PC-9 (cell line): ENCODE data around the gene CHM.

Source experiments
- EZH2 ChIP-seq: fragments of 200-600 bp; sonication (generic); IDR thresholded peaks from 2 replicates; pipeline ENCODE4 v1.8.0; 2017; ENCODE audit warnings: antibody characterized with exemption, low read depth
- TF ChIP-seq, protein P1 (sequence below): fragments of 200-600 bp; sonication (generic); conservative IDR thresholded peaks from 2 replicates; pipeline ENCODE4 v1.6.1; 2017; ENCODE audit warnings: mixed run types, antibody characterized with exemption, mild to moderate bottlenecking, moderate library complexity

DNA sequence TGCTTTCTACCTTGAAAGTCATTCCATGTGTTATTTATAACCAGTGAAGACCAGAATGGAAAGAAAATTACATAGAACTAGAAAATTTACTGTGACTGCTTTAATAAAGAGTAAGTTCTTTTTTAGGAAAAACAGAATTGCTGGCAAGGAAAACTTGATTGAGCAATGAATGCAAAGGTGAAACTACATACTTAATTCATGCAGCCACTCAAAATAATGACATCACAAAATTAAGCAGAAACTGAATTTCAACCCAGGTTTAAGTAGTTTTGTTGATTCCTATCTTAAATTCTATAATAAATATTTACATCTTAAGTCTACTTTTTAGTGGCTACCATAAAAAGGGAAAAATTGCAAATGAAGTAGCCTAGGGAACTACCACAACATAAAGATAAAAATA, 14.0 kb downstream of the CHM start:
- TF ChIP-seq, protein P1, sequence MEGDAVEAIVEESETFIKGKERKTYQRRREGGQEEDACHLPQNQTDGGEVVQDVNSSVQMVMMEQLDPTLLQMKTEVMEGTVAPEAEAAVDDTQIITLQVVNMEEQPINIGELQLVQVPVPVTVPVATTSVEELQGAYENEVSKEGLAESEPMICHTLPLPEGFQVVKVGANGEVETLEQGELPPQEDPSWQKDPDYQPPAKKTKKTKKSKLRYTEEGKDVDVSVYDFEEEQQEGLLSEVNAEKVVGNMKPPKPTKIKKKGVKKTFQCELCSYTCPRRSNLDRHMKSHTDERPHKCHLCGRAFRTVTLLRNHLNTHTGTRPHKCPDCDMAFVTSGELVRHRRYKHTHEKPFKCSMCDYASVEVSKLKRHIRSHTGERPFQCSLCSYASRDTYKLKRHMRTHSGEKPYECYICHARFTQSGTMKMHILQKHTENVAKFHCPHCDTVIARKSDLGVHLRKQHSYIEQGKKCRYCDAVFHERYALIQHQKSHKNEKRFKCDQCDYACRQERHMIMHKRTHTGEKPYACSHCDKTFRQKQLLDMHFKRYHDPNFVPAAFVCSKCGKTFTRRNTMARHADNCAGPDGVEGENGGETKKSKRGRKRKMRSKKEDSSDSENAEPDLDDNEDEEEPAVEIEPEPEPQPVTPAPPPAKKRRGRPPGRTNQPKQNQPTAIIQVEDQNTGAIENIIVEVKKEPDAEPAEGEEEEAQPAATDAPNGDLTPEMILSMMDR = no peak
- no peak for TF ChIP-seq EZH2
